ENCODE results near the gene ZNF385C.

The ZNF385C gene

DNA sequence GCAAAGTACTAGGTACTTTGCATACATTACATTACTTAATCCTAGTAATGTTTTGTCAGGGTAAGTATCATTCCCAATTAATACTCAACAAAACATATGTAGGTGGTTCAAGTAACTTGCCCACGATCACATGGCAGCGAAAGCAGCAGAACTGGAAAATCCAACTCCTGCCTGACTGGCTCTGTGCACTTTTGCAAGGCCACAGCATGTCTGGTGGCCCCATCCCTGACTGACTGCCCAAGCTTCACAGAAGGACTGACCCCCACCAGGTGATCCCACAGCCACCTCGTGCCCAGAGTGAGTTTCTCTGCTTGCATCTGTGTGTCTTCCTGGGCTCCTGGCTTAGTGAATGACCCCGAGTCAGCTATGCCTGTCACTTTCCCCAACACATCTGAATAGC, 120.3 kb downstream of the ZNF385C start:
- DNase-seq: no peak

DNA sequence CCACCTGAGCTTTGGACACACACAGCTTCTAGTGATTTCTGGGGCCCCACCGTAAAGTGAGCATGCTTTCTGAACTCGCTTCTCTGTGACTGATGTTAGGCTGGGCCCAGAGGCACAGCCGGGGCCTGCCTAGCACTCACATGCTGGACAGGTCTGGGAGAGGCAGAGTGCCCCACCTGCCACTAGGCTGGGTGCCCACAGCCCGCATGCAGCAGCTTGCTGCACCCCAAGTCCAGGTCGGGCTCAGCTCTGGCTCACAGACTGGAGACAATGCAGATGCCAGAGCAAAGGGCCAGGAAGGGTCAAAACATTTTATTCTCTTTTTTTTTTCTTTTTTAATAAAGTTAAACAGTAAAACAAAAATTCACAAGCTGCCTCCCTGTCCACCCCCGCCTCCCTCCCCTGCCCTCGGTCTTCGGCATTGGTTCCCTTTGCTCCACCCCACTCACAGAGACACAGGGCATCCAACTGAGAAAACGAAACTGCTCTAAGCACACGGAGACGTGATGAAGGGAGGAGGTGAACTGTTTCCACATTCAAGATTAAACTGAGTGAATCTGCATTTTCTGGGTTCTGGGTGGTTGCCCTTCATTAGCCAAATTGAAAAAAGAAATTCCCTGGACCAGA, 122.0 kb downstream of the ZNF385C start:
- DNase-seq: no peak

All from NCI-H2171 treated with DMSO at 0.1 percent for 48 hours (cell line).